ENCODE results near the gene TMEM129. TPM values are rescaled to one million over a fixed set of nuclear protein-coding genes. Genes with fewer than 3 reads are reported as not detected.
"Not testable (repeated sequence)": the region's sequence is repeated elsewhere in the genome, so short reads cannot be mapped to it uniquely, and the experiment has no call there.

The TMEM129 gene
- total and polyA plus RNA-seq, 12 donors: 28.1 to 45.6 (median 33.2) TPM

DNA sequence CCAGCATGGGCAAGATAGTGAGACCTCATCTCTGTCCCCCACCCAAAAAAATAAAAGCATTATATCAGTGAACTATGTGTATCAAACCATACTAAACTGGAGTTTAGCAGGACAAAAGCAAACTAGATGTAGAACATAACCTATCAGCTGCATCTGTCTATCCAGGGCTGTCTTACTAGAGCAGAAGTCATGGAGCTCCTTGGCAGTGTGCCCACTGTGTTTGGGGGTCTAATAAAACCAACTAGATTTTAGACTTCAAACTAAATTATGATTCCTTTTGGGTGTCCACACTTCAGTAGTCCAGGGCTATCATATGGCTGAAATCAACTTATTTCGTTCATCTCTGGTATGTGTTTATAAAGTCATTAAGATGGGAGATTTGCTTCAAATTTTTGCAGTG, 17.3 kb downstream of the TMEM129 start:
- intact Hi-C loops (cut with DNase I): no loop called here
- Histone ChIP-seq H3K4me3 (no peak overlapping the region), H3K27me3 (no peaks in the 10 kb centered on the region), H3K27ac (no peak overlapping the region), H3K4me1 (peaks cover 0 to 15% (median 0%) of the 10 kb centered on the region in 9 donors), H3K36me3 (peaks cover 0 to 79% (median 14%) of the 10 kb centered on the region in 9 donors), H3K9me3 (no peaks in the 10 kb centered on the region)
- 90 to 98% methylated on average over 1 of the region's 1 CpG for WGBS, 2 donors
- ATAC-seq (no peak), DNase-seq (no peak)
- TF ChIP-seq, protein P1, sequence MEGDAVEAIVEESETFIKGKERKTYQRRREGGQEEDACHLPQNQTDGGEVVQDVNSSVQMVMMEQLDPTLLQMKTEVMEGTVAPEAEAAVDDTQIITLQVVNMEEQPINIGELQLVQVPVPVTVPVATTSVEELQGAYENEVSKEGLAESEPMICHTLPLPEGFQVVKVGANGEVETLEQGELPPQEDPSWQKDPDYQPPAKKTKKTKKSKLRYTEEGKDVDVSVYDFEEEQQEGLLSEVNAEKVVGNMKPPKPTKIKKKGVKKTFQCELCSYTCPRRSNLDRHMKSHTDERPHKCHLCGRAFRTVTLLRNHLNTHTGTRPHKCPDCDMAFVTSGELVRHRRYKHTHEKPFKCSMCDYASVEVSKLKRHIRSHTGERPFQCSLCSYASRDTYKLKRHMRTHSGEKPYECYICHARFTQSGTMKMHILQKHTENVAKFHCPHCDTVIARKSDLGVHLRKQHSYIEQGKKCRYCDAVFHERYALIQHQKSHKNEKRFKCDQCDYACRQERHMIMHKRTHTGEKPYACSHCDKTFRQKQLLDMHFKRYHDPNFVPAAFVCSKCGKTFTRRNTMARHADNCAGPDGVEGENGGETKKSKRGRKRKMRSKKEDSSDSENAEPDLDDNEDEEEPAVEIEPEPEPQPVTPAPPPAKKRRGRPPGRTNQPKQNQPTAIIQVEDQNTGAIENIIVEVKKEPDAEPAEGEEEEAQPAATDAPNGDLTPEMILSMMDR (IDR thresholded peaks at IDR 0.05): no peak

DNA sequence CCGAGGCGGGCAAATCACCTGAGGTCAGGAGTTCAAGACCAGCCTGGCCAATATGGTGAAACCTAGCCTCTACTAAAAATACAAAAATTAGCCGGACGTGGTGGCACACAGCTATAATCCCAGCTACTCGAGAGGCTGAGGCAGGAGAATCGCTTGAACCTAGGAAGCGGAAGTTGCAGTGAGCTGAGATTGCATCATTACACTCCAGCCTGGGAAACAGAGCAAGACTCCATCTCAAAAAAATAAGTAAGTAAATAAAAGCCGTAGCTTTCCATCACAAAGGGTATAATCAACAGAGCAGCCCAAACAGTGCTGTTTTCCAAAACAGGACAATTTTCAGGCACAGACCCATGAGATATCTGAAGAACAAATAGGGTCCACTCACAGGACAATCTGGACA, 19.5 kb downstream of the TMEM129 start:
- ATAC-seq; H3K27me3 ChIP-seq; intact Hi-C loops (cut with DNase I); DNase-seq; H3K4me1 ChIP-seq; H3K9me3 ChIP-seq; H3K4me3 ChIP-seq: not testable (repeated sequence)
- Histone ChIP-seq H3K27ac (peak overlapping the region in 1 of 10 donors; percentile 21), H3K36me3 (peaks cover 0 to 100% (median 31%) of the 10 kb centered on the region in 9 donors)
- WGBS, 2 donors: 91 to 92% methylated on average over 8 of the region's 8 CpGs

DNA sequence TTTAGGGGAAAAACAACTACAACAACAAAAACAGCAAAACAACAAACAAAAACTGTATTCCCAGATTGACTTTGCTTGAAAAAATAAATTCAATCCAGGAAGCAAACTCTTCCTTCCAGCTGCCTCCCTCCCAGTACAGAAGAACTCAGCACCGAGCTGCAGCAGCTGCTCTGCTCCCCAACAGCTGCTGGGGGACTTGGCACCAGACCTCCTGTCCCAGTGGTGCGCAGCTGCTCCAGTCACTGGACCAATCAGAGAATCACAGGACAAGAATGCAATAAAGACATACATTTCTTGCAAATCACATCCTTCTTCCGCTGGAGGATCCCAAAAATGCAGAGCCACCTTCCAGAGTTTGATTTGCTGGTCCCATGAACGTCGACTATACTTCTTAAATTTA, 25.2 kb downstream of the TMEM129 start:
- no peaks in the 10 kb centered on the region for H3K9me3 ChIP-seq
- no peak overlapping the region for H3K4me3 ChIP-seq
- H3K36me3 ChIP-seq: peaks cover 0 to 100% (median 51%) of the 10 kb centered on the region in 9 donors
- TF ChIP-seq, protein P1 (IDR thresholded peaks at IDR 0.05): no peak
- no peaks in the 10 kb centered on the region for H3K4me1 ChIP-seq
- ATAC-seq (peak in 1 of 8 donors; percentile 58), DNase-seq (no peak)
- H3K27me3 ChIP-seq: no peaks in the 10 kb centered on the region
- H3K27ac ChIP-seq: no peak overlapping the region
- WGBS, 2 donors: 62 to 74% methylated on average over 5 of the region's 5 CpGs
- intact Hi-C loops (cut with DNase I): no loop called here

GRCh38 chr4:1693131-1693896, 27.8 kb downstream of the TMEM129 start:
- intact Hi-C loops (cut with DNase I): loop anchor here (1.0 to 5.0 kb wide), 4 partner anchors 31 to 34 kb away; no protein-coding TSS in a partner anchor
- H3K4me3 ChIP-seq: no peak overlapping the region
- H3K9me3 ChIP-seq: no peaks in the 10 kb centered on the region
- no peaks in the 10 kb centered on the region for H3K4me1 ChIP-seq
- no peak overlapping the region for H3K27ac ChIP-seq
- H3K36me3 ChIP-seq: peaks cover 0 to 87% (median 36%) of the 10 kb centered on the region in 9 donors
- peak; percentile 46 to 86 (median 78) for ATAC-seq
- H3K27me3 ChIP-seq: no peaks in the 10 kb centered on the region
- peak; percentile 48 to 71 for DNase-seq
- TF ChIP-seq, protein P1 (IDR thresholded peaks at IDR 0.05): peak; percentile 86 to 97 (median 93)
- WGBS, 2 donors: 49 to 51% methylated on average over 7 of the region's 7 CpGs

Measured in heart right ventricle (tissue), 16 donors.